NCI-H1694 treated with DMSO at 0.1 percent for 48 hours (cell line): ENCODE data around the gene CUL5.
"Not testable (repeated sequence)": the region's sequence is repeated elsewhere in the genome, so short reads cannot be mapped to it uniquely, and the experiment has no call there.

Experiments
- DNase-seq: peaks from one replicate; lab custom pipeline; 2025; lab: John Stamatoyannopoulos, UW

Gene CUL5

DNA sequence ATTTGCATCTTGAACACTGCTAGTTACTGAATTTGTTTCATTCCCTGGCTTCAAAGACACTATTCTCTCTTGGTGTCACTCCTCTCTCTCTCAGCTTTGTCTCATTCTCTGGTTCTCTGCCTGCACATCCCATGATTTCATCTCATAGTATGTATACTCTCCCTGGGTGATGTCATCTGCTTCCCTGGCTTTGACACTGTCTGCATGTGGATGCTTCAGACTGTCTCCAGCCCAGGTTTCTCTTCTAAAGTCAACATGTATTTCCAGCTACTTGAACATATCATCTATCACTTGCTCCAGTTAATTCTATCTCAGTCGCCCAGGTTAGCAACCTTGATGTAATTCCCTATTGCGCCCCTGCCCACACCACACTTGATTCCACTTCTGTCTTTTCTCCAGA, 103.4 kb downstream of the CUL5 start:
- DNase-seq, result no peak

DNA sequence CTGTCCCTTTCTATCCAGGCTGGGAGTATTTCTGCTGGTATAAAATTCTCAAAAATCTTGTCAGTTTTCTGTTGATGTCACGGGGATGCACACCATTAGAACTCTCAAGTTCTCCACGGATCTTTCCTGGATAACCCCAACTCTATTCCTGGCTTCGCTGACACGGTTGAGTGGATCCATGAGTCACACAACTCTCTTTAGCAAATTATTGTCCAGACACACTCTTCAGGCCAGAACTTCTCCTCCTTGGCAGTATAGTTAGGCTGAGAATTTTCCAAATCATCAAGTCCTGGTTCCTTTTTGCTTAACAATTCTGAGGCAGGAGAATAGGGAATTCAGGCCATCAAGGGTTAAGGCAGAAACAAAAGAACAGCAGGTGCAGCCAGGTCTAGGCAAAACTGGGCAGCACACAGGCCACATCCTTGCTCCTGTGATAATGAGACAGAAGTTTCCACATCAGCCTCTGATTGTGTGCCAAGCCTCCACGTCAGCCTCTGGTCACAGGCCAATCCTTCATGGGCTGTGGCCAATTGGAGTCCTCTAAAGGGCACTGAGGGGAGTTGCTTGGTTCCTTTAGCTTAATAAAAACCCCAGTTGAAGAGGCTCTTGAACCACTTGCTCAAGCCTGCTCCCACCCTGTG, 106.9 kb downstream of the CUL5 start:
- DNase-seq, result peak; percentile 17

DNA sequence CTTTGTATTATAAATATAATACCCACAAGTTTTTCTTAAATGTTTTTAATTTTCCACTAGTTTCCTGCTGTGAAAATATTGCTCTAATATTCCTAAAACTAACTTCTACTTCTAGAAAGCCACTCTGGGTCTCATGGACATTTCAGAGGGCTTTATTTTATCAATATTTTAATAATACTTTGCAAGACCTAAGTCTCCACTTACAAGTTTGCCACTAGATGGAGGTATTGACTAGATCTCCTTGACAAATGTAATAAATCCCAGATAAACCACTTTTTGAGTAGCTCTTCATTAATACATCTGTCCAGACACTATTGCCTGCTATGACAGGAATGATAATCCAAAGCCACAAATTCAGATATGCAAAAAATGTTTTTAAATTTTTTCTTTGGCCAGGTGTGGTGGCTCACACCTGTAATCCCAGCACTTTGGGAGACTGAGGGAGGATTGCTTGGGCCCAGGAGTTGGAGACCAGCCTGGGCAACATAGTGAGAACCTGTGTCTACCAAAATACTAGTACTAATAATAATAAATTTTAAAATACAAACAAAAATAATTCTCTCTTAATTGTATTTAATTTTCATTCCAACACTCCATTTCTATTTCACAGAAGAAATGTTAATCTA, 109.2 kb downstream of the CUL5 start:
- DNase-seq, result peak; percentile 31

DNA sequence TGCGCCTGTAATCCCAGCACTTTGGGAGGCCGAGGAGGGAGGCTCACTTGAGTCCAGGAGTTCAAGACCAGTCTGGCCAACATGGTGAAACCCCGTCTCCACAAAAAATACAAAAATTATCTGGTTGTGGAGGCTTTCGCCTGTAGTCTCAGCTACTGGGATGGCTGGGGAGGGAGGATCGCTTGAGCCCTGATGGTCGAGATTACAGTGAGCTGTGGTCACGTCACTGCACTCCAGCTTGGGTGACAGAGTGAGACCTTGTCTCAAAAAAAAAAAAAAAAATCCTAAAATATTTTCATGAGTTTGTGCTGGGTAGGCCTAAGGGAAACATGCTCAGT, 112.2 kb downstream of the CUL5 start:
- not testable (repeated sequence) for DNase-seq

DNA sequence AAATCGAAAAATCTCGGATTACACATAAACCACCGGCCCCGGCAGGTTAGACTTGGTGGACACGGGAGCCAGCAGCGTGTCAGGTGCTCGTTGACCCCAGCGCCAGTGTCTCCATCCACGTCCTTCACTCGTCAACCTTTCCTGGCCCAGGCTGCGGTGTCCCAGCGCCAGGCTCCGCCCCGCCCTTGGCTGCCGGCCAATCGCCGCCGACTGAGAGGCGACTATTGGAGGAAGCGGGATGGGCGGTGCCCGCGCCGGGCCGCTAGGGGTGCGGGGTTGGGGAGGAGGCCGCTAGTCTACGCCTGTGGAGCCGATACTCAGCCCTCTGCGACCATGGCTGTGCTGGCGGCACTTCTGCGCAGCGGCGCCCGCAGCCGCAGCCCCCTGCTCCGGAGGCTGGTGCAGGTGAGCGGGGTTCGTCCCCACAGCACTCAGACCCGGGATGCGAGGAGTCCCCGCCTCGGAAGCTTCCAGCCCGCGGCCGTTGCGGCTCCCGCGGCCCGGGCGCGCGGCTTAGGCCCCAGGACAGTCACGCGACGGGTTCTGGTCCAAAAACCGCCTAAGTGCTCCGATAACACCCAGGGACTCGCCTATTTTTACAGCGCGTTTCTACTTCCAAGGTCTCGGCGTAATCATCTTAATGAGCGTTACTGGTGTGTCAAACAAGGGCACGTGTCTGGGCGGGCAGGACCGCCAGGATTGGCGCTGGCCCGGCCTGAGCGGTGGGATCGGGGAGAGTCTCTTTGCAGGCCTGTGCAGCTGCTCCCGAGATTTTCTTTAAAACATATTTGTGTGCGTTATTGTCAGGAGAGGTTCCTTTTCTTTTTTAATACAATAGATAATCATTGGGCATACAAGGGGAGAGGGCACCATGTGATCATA, 112.8 kb downstream of the CUL5 start, which contains the start of gene ACAT1:
ACAT1 (plus strand) TSS at position 294 of the 882 bp plus-strand sequence; CDS start at position 334, 40 bp downstream.
- peak; percentile 54 for DNase-seq

DNA sequence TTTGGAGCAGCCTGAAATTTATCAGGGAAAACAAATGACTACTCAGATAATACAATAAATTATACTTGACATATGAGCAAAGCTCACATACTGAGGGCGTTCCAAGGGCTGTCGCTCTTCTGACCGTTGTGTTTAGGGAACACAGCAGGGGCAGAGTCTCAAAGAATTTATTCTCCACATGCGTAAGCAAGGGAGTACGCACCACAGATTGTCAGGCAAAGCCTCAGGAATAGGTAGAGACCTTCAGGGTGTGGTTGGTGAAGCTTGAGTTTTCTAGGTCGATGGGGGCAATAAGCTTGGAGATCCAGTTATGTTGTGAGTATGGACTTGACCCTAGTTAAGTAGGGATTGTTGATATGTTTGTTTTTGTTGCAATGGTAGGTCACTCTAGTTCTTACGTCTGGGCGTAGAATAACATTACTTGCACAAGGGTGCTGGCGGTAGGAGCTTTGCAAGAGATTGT, 113.5 kb downstream of the CUL5 start:
- no peak for DNase-seq

DNA sequence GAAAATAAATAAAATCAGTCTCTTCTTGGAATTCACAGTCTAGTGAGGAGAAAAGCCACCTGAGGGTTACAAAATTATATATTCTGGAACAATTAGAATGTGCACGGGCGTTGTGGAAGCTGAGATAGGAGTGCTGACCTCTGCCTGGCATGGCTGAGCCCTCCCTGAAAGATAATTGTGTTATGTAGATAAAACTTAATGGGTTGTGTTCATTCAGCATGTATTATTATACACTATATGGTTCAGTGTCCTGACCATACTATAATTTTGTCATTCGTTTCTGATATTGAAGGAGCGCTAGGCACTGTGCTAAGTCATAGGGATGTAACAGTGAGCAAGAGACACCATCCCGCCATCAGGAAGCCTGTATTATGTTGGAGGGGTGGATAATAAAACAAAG, 116.4 kb downstream of the CUL5 start:
- no peak for DNase-seq

DNA sequence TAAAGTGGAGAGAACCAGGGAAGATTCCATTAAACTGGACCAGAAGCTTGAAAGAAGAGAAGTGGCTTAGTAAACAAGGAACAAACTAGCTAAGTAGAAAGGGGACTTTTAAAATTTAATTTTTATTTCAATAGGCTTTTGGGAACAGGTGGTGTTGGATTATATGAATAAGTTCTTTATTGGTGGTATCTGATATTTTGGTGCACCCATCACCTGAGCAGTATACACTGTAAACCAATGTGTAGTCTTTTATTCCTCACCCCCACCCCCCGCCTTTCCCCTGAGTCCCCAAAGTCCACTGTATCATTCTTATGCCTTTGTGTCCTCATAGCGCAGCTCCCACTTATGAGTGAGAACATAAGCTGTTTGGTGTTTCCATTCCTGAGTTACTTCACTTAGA, 120.1 kb downstream of the CUL5 start:
- no peak for DNase-seq

DNA sequence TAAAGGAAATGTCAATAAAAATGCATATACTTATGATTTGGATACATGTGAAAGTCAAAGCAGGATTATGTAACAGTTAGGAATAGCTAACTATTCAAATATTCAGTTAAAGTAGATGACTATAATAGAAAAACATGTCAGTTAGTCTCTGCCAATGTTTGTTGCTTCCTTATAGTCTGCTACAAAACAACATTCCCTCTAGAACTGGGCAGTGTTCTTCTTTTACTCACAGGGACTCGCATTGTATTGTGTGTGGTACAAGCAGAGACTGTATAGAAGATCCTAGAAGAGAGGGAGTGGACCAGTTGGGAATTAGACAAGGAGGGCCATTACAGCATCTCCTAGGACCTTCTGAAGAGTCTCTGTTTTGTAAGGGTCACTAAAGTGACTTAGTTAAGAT, 123.3 kb downstream of the CUL5 start:
- DNase-seq, result no peak

DNA sequence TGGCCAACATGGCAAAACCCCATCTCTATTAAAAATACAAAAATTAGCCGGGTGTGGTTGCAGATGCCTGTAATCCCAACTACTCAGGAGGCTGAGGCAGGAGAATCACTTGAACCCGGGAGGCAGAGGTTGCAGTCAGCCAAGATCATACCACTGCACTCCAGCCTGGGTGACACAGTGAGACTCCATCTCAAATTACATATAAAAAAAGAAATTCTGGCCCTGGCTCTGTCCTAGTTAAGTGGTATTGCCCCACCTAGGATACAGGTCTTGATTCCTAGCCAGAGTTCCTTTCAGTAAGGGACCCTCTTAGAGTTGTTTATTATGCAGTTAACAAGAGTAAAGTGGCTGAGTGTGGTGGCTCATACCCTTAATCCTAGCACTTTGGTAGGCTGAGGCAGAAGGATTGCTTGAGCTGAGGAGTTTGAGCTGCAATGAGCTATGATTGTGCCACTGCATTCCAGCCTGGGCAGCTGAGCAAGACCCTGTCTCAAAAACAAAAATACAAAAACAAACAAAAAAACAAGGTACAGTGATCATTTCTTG, 124.4 kb downstream of the CUL5 start:
- not testable (repeated sequence) for DNase-seq

DNA sequence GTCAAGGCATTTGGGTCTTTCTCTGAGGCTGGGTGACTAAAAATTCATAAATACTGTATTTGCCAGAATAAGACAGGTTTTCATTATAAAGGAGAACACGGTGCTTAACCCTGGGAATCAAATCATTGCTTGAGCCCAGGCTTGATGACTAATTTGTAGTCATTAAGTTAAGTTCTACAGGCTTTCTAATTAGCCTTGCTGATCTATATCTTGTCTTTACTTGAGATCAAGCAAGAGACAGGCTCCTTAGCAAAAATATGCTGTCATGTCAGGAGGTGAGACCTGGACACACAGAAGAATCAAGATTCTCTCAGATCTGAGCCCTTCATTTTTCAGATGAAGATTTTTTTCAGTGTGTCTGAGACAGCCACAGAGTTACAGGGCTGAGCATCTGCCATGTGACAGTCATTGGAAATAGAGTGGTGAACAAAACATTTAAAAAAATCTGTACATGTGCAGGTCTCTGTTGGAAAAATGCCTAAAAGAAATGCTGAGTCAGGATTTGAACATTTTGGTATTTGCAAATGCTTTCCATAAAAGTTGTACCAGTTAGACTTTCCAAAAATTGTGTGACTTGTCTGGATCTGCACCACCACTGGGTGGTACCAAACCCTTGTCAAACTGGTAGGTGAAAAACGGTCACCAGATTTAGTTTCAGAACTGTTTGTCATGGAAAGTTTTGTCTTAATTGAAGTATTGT, 127.3 kb downstream of the CUL5 start:
- DNase-seq, result no peak

DNA sequence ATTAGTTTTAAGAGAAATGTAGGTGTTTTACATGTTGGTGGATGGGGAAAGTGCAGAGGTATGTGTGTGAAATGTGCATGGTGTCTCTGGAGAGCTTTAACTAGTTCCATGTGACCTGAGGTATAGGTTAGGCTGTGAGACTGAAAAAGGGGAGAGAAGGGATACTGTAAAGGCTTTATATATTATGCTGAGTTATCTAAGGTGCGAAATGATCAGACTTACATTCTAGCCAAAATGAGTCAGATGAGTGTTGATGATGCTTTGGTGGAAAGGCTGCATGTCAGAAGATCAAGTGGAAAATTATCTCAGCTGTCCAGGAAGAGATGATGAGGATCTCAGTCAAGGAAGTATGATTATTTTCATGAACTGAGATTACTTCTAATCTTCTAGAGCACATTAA, 128.5 kb downstream of the CUL5 start:
- DNase-seq, result no peak

DNA sequence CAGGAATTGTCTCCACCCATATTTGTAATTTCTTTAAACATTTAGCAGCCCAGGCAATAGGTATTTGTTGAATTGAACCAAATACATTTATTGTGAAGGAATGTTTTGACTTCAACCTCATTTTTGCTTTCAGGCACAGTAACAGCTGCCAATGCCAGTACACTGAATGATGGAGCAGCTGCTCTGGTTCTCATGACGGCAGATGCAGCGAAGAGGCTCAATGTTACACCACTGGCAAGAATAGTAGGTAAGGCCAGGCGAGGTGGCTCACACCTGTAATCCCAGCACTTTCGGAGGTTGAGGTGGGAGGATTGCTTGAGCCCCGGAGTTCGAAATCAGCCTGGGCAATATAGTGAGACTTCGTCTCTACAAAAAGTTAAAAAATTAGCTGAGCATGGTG, 133.6 kb downstream of the CUL5 start:
- DNase-seq, result no peak

DNA sequence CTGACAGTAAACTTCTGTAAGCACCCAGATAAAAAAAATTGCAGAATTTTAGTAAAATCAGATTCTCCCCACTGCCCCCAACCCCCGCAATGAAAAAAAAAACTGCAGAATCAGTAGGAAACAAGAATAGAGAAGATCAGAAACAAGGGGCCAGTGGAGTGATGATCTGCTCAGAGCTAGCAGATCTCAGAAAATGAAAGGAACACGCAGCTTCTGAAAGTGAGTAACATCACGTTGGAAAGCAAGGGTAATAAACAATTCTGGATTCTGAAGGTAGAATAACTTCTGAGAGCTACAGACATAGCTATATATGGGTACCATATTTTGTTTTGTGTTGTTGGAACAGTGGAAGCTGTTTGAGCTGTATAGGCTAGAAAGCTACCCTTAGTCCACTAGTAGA, 135.9 kb downstream of the CUL5 start:
- no peak for DNase-seq

DNA sequence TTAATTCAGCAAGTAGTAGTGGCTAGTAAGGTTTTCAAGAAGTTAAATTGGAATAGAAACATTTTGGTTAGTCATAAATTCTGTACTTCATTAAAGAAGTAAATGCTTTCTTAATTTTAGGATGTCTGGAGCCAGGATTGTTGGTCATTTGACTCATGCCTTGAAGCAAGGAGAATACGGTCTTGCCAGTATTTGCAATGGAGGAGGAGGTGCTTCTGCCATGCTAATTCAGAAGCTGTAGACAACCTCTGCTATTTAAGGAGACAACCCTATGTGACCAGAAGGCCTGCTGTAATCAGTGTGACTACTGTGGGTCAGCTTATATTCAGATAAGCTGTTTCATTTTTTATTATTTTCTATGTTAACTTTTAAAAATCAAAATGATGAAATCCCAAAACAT, 138.5 kb downstream of the CUL5 start:
- DNase-seq, result no peak

DNA sequence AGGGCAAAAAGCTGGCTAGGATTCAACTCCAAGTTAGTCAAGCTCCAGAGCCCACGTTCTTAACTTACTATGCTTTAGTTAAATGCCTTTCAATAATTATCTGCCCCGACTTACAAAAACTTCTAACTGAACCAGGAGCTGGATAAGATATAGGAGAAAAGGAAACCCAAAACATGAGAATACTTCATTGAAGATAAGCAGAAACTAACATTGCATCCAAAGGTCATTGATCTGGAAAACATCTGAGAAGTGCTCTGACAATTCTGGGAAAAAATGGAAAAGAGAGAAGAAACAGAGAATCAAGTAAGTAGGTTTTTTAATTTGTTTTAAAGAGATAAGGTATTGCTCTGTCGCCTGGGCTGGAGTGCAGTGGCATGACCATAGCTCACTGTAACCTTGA, 139.9 kb downstream of the CUL5 start:
- DNase-seq, result no peak

DNA sequence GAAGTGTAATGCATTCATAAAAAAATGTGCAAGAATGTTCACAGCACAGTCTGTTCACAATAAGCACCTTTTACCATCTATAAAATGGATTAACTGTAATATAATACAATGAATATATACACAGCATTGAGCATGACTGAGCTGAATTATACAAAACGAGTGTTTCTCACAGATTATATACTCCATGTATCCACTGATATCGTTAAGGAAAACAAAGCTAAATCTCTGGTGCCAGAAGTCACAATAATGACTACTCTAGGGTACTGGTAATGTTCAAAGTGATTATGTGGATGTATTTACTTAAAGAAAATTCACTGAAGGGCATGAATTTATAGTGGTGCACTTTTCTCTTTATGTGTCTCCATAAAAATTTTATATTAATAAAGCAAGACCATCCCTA, 145.9 kb downstream of the CUL5 start:
- DNase-seq, result no peak
